Lower leg skin (tissue), 4 donors: ENCODE measurements around the gene DSG2. TPM values are rescaled to one million over a fixed set of nuclear protein-coding genes. Genes with fewer than 3 reads are reported as not detected.

Experiments used
- total RNA-seq, 4 donors: library from RNA; depleted of rRNA; stranded (reverse); fragments of >200 nt; gene quantifications; one replicate each; pipeline ENCODE4 v1.1.0, GENCODE V29; 2016

Gene DSG2
- total RNA-seq, 4 donors from 2014 or later: 11.0 to 28.0 (median 19.2) TPM

Other genes with a start within 250 kb of the DSG2 start
- gene DSG1, start 180.0 kb upstream of the DSG2 start, total RNA-seq: 1,000 to 10,000 TPM; 1,512 to 1,963 (median 1,775) TPM
- 1 to 10 TPM in 1 of 4 donors, under 1 TPM in 3; 0.22 to 4.5 (median 0.81) TPM for gene DSG4, start 121.4 kb upstream of the DSG2 start, total RNA-seq
- 100 to 1,000 TPM in 3 of 4 donors, 10 to 100 TPM in 1; 79.9 to 167 (median 122) TPM for gene DSG3, start 50.4 kb upstream of the DSG2 start, total RNA-seq
- not detected for gene TTR, start 93.7 kb downstream of the DSG2 start, total RNA-seq
- 1 to 10 TPM; 1.3 to 2.1 (median 1.6) TPM for gene B4GALT6, start 186.4 kb downstream of the DSG2 start, total RNA-seq